H1 (cell line): ENCODE results near the gene PCDHGA1. TPM values are rescaled to one million over a fixed set of nuclear protein-coding genes. Genes with fewer than 3 reads are reported as not detected.

Experiments used
- CTBP2 ChIP-seq: IDR thresholded peaks from 2 replicates; pipeline ENCODE4 v1.7.0; 2011; ENCODE audit warnings: borderline replicate concordance, mild to moderate bottlenecking, moderate library complexity, mixed read lengths, low read length; ENCODE audit not compliant: insufficient read depth, insufficient read length
- NRF1 ChIP-seq: IDR thresholded peaks from 2 replicates; pipeline ENCODE4 v1.6.1; 2011; ENCODE audit warnings: mild to moderate bottlenecking, low read depth, low read length, improper control_type of control experiment
- RAD21 ChIP-seq, 2 experiments: IDR thresholded peaks in 1 of 2; conservative IDR thresholded peaks in 1 of 2; 2 replicates each; pipeline ENCODE4 v1.6.1; 2011; ENCODE audit warnings: low read depth in 2 of 2, low read length in 2 of 2, improper control_type of control experiment in 1 of 2, inconsistent platforms in 1 of 2, mild to moderate bottlenecking in 1 of 2, moderate library complexity in 1 of 2
- polyA plus RNA-seq, 7 experiments: library from polyadenylated mRNA; depleted of rRNA in 3 of 7; stranded (reverse) in 5 of 7; unstranded in 2 of 7; fragments of >200 nt in 5 of 7; fragments of 200-250 nt in 2 of 7; gene quantifications; 1 replicate in 5 of 7; 2 replicates in 1 of 7; 4 replicates in 1 of 7; pipeline versions ENCODE4 v1.2.1 to v1.2.3, GENCODE V29; 2011 to 2013; ENCODE audit warnings: missing spikeins in 2 of 7, mixed read lengths in 2 of 7
- total RNA-seq: library from RNA; stranded (reverse); fragmentation: NEBNext Ultra II Directional; extraction: Animal tissue kit (Norgen Biotek cat#: 25700); gene quantifications from 2 replicates; pipeline ENCODE4 v1.2.1, GENCODE V29; 2021
- TF ChIP-seq, protein P1 (sequence below): fragments of 300-600 bp; sonication (generic); IDR thresholded peaks from 2 replicates; pipeline ENCODE4 v1.7.1; 2012; ENCODE audit warnings: low read length, moderate library complexity, mild to moderate bottlenecking, inconsistent platforms; ENCODE audit not compliant: insufficient replicate concordance

PCDHGA1 gene
- total and polyA plus RNA-seq, 2 of the 8 experiments (the other 6 are each of a cell fraction or from before 2014, with no cell fraction given), result 0.57 to 0.89 TPM

DNA sequence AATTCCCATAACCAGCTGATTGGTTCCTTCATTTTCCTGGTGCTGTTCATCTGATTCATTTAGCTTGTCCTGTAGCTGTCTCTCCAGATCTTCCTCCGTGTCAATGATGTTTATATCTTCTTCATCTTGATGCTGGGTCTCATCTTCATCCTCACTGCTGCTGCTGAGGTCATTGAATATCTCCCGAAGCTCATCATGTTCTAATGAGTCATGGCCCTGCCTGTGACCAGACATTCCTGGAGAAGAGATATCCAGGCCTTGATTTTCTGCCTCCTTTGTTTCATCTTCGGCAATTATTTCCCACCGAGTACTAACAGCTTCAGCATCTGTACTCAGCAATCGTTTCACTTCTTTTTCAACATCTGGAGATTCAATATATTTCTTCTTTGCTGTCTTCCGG lies 11.1 kb upstream of the PCDHGA1 start (continued):
- no peak for TF ChIP-seq NRF1
- TF ChIP-seq, protein P1, sequence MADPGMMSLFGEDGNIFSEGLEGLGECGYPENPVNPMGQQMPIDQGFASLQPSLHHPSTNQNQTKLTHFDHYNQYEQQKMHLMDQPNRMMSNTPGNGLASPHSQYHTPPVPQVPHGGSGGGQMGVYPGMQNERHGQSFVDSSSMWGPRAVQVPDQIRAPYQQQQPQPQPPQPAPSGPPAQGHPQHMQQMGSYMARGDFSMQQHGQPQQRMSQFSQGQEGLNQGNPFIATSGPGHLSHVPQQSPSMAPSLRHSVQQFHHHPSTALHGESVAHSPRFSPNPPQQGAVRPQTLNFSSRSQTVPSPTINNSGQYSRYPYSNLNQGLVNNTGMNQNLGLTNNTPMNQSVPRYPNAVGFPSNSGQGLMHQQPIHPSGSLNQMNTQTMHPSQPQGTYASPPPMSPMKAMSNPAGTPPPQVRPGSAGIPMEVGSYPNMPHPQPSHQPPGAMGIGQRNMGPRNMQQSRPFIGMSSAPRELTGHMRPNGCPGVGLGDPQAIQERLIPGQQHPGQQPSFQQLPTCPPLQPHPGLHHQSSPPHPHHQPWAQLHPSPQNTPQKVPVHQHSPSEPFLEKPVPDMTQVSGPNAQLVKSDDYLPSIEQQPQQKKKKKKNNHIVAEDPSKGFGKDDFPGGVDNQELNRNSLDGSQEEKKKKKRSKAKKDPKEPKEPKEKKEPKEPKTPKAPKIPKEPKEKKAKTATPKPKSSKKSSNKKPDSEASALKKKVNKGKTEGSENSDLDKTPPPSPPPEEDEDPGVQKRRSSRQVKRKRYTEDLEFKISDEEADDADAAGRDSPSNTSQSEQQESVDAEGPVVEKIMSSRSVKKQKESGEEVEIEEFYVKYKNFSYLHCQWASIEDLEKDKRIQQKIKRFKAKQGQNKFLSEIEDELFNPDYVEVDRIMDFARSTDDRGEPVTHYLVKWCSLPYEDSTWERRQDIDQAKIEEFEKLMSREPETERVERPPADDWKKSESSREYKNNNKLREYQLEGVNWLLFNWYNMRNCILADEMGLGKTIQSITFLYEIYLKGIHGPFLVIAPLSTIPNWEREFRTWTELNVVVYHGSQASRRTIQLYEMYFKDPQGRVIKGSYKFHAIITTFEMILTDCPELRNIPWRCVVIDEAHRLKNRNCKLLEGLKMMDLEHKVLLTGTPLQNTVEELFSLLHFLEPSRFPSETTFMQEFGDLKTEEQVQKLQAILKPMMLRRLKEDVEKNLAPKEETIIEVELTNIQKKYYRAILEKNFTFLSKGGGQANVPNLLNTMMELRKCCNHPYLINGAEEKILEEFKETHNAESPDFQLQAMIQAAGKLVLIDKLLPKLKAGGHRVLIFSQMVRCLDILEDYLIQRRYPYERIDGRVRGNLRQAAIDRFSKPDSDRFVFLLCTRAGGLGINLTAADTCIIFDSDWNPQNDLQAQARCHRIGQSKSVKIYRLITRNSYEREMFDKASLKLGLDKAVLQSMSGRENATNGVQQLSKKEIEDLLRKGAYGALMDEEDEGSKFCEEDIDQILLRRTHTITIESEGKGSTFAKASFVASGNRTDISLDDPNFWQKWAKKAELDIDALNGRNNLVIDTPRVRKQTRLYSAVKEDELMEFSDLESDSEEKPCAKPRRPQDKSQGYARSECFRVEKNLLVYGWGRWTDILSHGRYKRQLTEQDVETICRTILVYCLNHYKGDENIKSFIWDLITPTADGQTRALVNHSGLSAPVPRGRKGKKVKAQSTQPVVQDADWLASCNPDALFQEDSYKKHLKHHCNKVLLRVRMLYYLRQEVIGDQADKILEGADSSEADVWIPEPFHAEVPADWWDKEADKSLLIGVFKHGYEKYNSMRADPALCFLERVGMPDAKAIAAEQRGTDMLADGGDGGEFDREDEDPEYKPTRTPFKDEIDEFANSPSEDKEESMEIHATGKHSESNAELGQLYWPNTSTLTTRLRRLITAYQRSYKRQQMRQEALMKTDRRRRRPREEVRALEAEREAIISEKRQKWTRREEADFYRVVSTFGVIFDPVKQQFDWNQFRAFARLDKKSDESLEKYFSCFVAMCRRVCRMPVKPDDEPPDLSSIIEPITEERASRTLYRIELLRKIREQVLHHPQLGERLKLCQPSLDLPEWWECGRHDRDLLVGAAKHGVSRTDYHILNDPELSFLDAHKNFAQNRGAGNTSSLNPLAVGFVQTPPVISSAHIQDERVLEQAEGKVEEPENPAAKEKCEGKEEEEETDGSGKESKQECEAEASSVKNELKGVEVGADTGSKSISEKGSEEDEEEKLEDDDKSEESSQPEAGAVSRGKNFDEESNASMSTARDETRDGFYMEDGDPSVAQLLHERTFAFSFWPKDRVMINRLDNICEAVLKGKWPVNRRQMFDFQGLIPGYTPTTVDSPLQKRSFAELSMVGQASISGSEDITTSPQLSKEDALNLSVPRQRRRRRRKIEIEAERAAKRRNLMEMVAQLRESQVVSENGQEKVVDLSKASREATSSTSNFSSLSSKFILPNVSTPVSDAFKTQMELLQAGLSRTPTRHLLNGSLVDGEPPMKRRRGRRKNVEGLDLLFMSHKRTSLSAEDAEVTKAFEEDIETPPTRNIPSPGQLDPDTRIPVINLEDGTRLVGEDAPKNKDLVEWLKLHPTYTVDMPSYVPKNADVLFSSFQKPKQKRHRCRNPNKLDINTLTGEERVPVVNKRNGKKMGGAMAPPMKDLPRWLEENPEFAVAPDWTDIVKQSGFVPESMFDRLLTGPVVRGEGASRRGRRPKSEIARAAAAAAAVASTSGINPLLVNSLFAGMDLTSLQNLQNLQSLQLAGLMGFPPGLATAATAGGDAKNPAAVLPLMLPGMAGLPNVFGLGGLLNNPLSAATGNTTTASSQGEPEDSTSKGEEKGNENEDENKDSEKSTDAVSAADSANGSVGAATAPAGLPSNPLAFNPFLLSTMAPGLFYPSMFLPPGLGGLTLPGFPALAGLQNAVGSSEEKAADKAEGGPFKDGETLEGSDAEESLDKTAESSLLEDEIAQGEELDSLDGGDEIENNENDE, result no peak
- TF ChIP-seq CTBP2, result no peak
- TF ChIP-seq RAD21 (IDR thresholded peaks at IDR 0.05 in 1 of 2, conservative IDR thresholded peaks at IDR 0.05 in 1 of 2; ENCODE audit: low read depth in 2 of 2, low read length in 2 of 2), result no peak
